Stimulated activated CD8-positive, alpha-beta memory T cell treated with anti-CD3 and anti-CD28 coated beads, Interleukin-15, amount 100 ng/mL, for 24 hours (primary cell): Measurements from ENCODE around the gene SH3BP4.

Experiments used
- DNase-seq: peaks from one replicate; pipeline ENCODE4 v3.0.0-alpha.2; 2020; ENCODE audit warnings: low read depth

SH3BP4 gene

GRCh38 chr2:234945339-234945873 lies 6.4 kb upstream of the SH3BP4 start:
- DNase-seq, result no peak

- no peak for DNase-seq
Measured at GRCh38 chr2:234947556-234947955, 4.3 kb upstream of the SH3BP4 start.

DNA sequence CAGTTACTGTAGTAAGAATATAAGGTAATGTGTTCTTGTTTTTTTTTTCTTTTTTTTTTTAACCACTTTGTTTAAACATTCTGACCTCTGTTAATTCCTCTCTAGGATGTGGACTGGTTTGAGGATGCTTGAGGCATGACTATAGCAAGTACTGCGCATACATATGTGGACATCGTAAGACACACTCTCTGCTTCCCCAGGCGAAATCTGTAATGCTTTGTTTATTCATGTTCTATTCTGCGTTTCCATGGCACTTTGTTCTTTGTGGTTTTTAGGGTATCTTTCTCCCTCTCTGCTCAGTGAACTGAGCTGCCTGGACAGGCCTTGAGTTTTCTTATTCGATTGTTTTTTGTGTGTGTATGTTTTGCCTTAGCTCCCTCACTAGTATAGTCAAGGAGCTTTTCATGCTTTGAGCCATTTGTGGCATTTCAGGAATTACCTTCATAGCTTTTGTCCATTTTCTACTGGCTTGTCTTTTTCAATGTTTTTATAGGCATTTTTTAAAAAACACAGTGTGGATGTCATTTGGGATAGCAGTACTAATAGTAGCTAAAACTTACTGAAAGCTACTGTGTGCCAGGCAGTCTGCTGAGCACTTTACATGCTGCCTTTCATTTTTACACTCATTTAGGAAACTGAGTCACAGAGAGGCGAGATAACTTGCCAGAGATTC lies 1.9 kb upstream of the SH3BP4 start:
- no peak for DNase-seq

GRCh38 chr2:234950435-234950729 lies 1.4 kb upstream of the SH3BP4 start:
- DNase-seq, result no peak

DNA sequence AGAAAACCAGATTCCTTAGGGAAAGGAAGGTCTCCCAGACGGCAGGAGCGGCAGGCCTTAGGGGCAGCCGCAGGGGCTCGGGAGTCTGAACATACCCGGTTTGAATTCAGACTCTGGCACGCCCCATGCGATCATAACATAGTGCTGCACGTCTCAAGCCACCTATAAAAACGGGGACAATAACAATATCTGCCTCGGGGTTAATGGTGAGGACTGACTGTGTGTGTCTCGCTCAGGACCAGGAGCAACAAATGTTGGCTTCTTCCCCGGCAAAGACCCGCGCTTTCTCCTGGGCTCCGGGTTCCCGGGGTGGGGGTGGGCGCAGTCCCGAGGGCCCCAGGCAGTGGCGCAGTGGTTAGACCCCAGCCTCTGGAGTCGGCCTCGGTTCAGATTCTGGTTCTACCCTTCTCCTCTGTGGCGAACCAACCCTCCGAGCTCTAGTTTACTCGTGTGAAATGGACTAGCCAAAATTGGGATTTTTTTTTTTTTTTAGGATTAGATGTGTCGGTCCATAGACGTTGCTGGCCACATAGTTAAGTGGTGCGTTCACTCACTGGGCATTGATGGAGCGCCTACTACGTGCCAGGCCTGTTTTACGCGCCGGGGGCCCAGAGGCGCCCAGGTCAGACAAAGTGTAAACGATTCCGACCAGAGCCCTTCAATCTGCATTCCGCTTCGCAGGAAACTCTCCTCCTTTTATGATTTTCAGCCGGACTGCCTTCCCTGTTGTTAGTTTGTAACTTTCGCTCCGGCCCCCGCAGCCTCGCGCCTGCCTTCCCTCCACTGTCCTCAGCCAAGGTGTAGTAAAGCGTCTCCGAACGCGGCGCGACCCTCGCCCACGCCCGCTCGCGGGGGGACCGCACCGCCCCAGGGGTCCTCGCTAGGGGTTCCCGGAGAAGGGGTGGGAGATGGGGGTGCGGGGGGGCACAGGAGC lies 820 bp upstream of the SH3BP4 start:
- DNase-seq, result no peak

DNA sequence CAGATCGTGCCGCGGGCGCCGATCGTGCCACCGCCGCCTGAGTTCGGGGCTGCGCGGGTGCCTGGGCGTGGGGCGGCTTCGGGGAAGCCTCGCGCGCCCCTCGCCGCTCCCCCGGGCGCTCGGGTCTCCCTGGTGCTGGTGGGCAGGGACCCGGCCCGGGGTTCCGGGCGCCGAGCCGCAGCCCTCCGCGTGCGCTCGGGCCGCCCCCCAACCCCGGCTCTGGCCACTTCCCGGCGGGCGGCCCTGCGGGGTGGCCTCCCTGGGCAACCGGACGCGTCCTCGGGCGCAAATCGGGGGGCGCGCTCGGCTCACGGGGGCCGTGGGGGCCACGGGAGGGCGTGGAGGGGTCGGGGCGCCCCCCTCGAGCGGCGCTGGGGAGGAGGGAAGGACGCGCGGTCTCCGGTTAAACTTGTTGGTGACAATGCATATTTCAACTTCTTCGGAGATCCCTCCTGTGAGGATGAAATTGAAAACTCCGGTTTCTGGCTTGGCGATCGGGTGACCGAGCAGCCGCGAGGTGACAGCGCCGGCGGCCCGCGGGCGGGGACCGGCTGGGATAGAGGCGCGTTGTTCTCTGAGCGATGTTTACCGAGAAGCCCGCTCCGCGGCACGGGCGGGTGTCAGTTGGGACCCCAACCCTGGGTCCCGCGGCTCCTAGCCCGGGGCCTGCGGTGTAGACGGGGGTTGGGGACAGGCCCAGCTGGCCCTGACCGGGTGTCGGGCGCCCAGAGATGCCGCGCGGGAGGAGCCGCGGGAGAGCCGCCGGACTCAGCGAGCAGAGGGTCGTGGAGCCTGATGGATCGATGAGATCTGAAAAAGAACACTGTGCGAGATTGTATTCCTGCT lies 676 bp downstream of the SH3BP4 start:
- DNase-seq, result no peak

DNA sequence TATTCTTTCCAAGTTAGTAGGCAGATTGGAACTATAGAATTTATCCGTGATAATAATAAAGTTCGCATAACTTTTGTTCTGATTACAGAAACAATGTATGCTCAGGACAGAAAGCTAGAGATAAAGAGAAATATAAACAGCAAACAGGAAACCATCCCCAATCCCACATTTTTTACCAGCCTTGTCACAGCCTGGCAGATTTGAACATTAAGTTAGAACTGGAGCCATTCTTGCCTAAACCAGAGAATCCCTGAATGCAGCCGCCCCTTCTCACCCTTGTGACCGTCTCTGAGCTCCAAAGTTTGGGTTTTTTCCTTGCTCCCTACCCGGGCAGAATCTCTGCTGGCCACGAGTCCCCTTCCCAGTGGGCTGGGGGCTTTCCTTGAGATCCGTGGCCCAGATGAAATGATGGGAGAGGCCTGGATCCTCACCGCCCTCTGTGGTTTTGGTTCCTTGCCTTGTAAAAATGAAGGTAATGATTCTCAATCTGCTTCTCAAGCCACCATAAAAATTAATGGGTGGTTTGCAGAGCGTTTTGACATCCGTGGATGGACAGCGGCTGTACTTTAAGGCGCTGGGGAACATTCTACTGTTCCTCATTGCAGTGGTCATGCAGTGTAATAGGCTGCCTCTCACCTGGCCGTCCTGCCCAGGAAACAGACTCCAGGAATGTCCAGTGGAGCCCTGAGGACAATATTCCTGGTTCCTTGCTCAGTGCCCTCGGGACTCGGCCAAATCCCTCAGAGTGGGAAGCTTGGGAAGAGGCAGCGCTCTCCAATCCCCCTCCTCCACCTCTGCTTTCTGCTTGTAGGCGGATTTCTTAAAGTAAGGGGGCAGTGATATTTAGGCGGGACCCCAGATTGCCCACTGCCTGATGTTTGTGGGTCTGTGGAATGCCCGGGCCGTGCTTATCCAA lies 1.6 kb downstream of the SH3BP4 start:
- no peak for DNase-seq

DNA sequence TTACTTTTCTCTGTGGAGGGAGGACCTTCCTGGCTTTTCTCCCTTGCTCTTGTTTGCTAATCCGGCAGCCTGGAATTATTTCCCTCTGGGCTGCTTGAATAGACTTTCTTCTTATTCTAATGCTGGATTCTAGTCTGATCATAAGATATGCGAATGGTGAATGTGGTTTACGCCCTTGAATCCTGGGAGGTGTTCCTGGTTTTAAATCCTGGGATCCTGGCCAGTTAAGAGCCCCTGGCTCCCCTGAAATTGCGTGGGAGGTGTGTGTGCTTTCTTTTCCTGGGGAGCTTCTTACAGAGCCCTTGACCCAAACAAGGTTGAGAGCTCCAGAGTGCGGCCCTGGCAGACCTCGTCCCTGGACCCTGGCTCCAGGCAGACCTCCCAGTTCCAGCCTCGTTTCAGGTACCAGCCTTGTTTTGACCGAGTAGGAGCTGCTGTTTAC lies 2.8 kb downstream of the SH3BP4 start:
- no peak for DNase-seq

GRCh38 chr2:234955091-234955591 lies 3.3 kb downstream of the SH3BP4 start:
- DNase-seq, result no peak

GRCh38 chr2:234955971-234956509 lies 4.2 kb downstream of the SH3BP4 start:
- DNase-seq, result no peak

GRCh38 chr2:234957834-234958135 lies 6.0 kb downstream of the SH3BP4 start:
- DNase-seq, result no peak

GRCh38 chr2:234958311-234958710 lies 6.5 kb downstream of the SH3BP4 start:
- DNase-seq, result no peak

GRCh38 chr2:234958746-234959395 lies 7.1 kb downstream of the SH3BP4 start:
- DNase-seq, result no peak

- DNase-seq, result no peak
Measured at GRCh38 chr2:234960175-234961088, 8.6 kb downstream of the SH3BP4 start.

GRCh38 chr2:234961784-234962183 lies 10.0 kb downstream of the SH3BP4 start:
- DNase-seq, result no peak

- DNase-seq, result no peak
Measured at GRCh38 chr2:234963773-234964615, 12.2 kb downstream of the SH3BP4 start.

DNA sequence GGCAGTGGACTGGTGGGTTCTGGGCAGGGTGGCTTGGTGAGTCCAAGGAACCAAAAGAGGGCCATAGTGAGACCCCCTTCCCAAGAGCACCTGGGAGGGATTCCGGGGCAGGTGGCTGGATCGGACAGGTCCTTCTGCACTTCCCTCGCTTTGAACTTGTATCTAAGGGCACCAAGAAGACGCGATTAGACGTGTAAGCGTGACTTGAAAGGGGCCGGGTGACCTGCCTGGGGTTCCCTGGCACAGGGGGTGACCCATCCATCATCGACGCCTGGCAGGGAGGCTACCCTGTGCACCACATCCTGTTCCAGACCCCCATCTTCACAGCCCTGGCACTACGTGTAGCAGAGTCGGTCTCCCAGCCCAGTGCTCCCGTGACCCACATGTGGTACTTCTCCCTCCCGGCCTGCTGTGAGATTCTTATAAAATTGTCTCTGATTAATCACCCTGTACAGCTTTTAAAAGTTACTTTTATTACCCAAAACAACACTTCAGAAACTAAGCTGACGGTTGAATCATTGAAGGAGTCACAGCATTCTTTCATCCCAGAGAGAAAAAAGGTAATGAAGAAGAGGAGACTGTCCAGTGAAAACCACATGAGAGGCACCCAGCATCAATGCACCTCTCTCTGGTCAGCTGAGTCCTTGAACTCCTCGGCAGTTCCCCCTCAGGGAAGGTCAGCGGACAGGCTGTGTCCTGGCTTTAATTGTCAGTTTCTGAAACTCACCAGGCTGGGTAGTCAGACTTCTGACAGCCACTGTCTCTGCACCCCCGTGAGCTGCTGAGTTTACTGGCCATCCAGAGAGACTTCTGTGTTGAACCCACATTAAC lies 13.0 kb downstream of the SH3BP4 start:
- DNase-seq, result no peak
